Endothelial cell of coronary artery (primary cell): ENCODE measurements around the gene RAB12. TPM values are rescaled to one million over a fixed set of nuclear protein-coding genes. Genes with fewer than 3 reads are reported as not detected.

ENCODE experiments used
- total RNA-seq: library from RNA; depleted of rRNA; stranded (reverse); fragments of >200 nt; gene quantifications from 2 replicates; pipeline ENCODE4 v1.2.3, GENCODE V29; 2014

Gene RAB12
- total RNA-seq = 64.1 and 74.1 TPM in 2 replicates

GRCh38 chr18:8608795-8609658, at the start of gene RAB12:
Gene RAB12 (plus strand): TSS chr18:8609437. CDS start chr18:8609440, 3 bp downstream.

Other genes with a start within 250 kb of the RAB12 start
- gene MTCL1, start 96.1 kb downstream of the RAB12 start, total RNA-seq = 20.5 and 43.0 TPM in 2 replicates